H9 (cell line): ENCODE results near the gene OXSR1. TPM values are rescaled to one million over a fixed set of nuclear protein-coding genes. Genes with fewer than 3 reads are reported as not detected.
A peak's percentile ranks its signal among the peaks of the same experiment; 100 is the strongest.
"Not testable (repeated sequence)": the region's sequence is repeated elsewhere in the genome, so short reads cannot be mapped to it uniquely, and the experiment has no call there.

ENCODE experiments used
- DNase-seq: peaks from one replicate; pipeline ENCODE4 v3.0.0-alpha.2; 2017
- H2AFZ ChIP-seq: one replicate; pipeline ENCODE4 v1.6.1; 2013; ENCODE audit warnings: mild to moderate bottlenecking, low read length, control low read depth, moderate library complexity
- H2AK5ac ChIP-seq: 2 replicates; pipeline ENCODE4 v1.6.1; 2013; ENCODE audit warnings: low read length, control low read depth, mixed read lengths; ENCODE audit not compliant: insufficient read length
- H2BK120ac ChIP-seq: one replicate; pipeline ENCODE4 v1.6.1; 2013; ENCODE audit warnings: low read depth, mild to moderate bottlenecking, low read length, control low read depth, inconsistent platforms; ENCODE audit not compliant: poor library complexity, severe bottlenecking
- H2BK12ac ChIP-seq: 2 replicates; pipeline ENCODE4 v1.6.1; 2013; ENCODE audit warnings: low read length, control low read depth, mixed read lengths, low read depth; ENCODE audit not compliant: insufficient read length
- H2BK15ac ChIP-seq: 2 replicates; pipeline ENCODE4 v1.6.1; 2013; ENCODE audit warnings: low read depth, low read length, control low read depth
- H2BK20ac ChIP-seq: one replicate; pipeline ENCODE4 v1.6.1; 2013; ENCODE audit warnings: low read depth, mild to moderate bottlenecking, low read length, control low read depth, inconsistent platforms; ENCODE audit not compliant: poor library complexity, severe bottlenecking
- H2BK5ac ChIP-seq: 2 replicates; pipeline ENCODE4 v1.6.1; 2013; ENCODE audit warnings: low read length, control low read depth, mixed read lengths; ENCODE audit not compliant: insufficient read length
- H3K14ac ChIP-seq: 2 replicates; pipeline ENCODE4 v1.6.1; 2013; ENCODE audit warnings: low read length, control low read depth; ENCODE audit not compliant: insufficient read depth
- H3K18ac ChIP-seq: 2 replicates; pipeline ENCODE4 v1.6.1; 2013; ENCODE audit warnings: low read depth, mild to moderate bottlenecking, mixed read lengths, low read length, control low read depth; ENCODE audit not compliant: insufficient read length
- H3K23ac ChIP-seq: 2 replicates; pipeline ENCODE4 v1.6.1; 2013; ENCODE audit warnings: low read length, control low read depth, mixed read lengths, low read depth; ENCODE audit not compliant: insufficient read length
- H3K23me2 ChIP-seq: 2 replicates; pipeline ENCODE4 v1.6.1; 2013; ENCODE audit warnings: low read depth, mild to moderate bottlenecking, mixed read lengths, low read length, control low read depth; ENCODE audit not compliant: insufficient read length, poor library complexity, severe bottlenecking
- H3K27ac ChIP-seq: 2 replicates; pipeline ENCODE4 v1.5.1; 2013; ENCODE audit warnings: low read length, control low read depth, mixed read lengths, low read depth; ENCODE audit not compliant: insufficient read length
- H3K27me3 ChIP-seq: 2 replicates; pipeline ENCODE4 v1.6.1; 2013; ENCODE audit warnings: low read length, control low read depth, inconsistent platforms; ENCODE audit not compliant: insufficient read depth
- H3K4ac ChIP-seq: 2 replicates; pipeline ENCODE4 v1.6.1; 2013; ENCODE audit warnings: low read depth, mild to moderate bottlenecking, control low read depth, inconsistent platforms, low read length, moderate library complexity
- H3K4me1 ChIP-seq: 2 replicates; pipeline ENCODE4 v1.6.1; 2013; ENCODE audit warnings: low read length, control low read depth, inconsistent platforms; ENCODE audit not compliant: insufficient read depth
- H3K4me2 ChIP-seq: 2 replicates; pipeline ENCODE4 v1.6.1; 2013; ENCODE audit warnings: low read length, control low read depth, mixed read lengths; ENCODE audit not compliant: insufficient read length, insufficient read depth
- H3K56ac ChIP-seq: 2 replicates; pipeline ENCODE4 v1.6.1; 2013; ENCODE audit warnings: low read depth, mild to moderate bottlenecking, mixed read lengths, low read length, control low read depth; ENCODE audit not compliant: insufficient read length
- H3K79me1 ChIP-seq: 2 replicates; pipeline ENCODE4 v1.6.1; 2013; ENCODE audit warnings: low read depth, mild to moderate bottlenecking, moderate library complexity, low read length, control low read depth, inconsistent platforms; ENCODE audit not compliant: insufficient read depth, poor library complexity, severe bottlenecking
- H3K79me2 ChIP-seq: 2 replicates; pipeline ENCODE4 v1.6.1; 2013; ENCODE audit warnings: low read length, control low read depth, inconsistent platforms; ENCODE audit not compliant: insufficient read depth
- H3K9ac ChIP-seq: 2 replicates; pipeline ENCODE4 v1.6.1; 2013; ENCODE audit warnings: low read length, control low read depth, mixed read lengths; ENCODE audit not compliant: insufficient read length; ENCODE audit errors: extremely low read depth
- H3K9me3 ChIP-seq: one replicate; pipeline ENCODE4 v1.6.1; 2013; ENCODE audit warnings: low read depth, low read length, inconsistent platforms; ENCODE audit not compliant: control insufficient read depth
- H3T11ph ChIP-seq: one replicate; pipeline ENCODE4 v1.6.1; 2013; ENCODE audit warnings: mild to moderate bottlenecking, low read length, control low read depth, inconsistent platforms
- H4K20me1 ChIP-seq: one replicate; pipeline ENCODE4 v1.6.1; 2013; ENCODE audit not compliant: control insufficient read depth, insufficient read length, insufficient read depth
- H4K5ac ChIP-seq: 2 replicates; pipeline ENCODE4 v1.6.1; 2013; ENCODE audit warnings: low read depth, mild to moderate bottlenecking, mixed read lengths, low read length, control low read depth; ENCODE audit not compliant: insufficient read length
- H4K8ac ChIP-seq: replicated peaks from 2 replicates; pipeline ENCODE4 v1.6.1; 2013; ENCODE audit warnings: low read length, control low read depth, mixed read lengths, low read depth; ENCODE audit not compliant: insufficient read length
- H4K91ac ChIP-seq: 2 replicates; pipeline ENCODE4 v1.6.1; 2013; ENCODE audit warnings: low read depth, mild to moderate bottlenecking, moderate library complexity, mixed read lengths, low read length, control low read depth; ENCODE audit not compliant: insufficient read length
- H3K27ac Mint-ChIP-seq, 3 experiments: 2 replicates in 2 of 3; 3 replicates in 1 of 3; pipeline ENCODE4 v1.8.0; 2020 to 2021; ENCODE audit warnings: mixed read lengths in 3 of 3, mild to moderate bottlenecking in 1 of 3, moderate library complexity in 1 of 3
- H3K27me3 Mint-ChIP-seq: 2 replicates; pipeline ENCODE4 v1.8.0; 2021; ENCODE audit warnings: low read depth, mild to moderate bottlenecking, moderate library complexity, mixed read lengths
- H3K36me3 Mint-ChIP-seq, 3 experiments: 2 replicates in 2 of 3; 3 replicates in 1 of 3; pipeline ENCODE4 v1.8.0; 2020 to 2021; ENCODE audit warnings: low read depth in 3 of 3, mixed read lengths in 3 of 3; ENCODE audit not compliant: insufficient read depth in 1 of 3
- H3K4me1 Mint-ChIP-seq, 2 experiments: 2 replicates each; pipeline ENCODE4 v1.8.0; 2020; ENCODE audit warnings: mixed read lengths in 2 of 2
- H3K4me3 Mint-ChIP-seq, 2 experiments: 2 replicates in 1 of 2; 3 replicates in 1 of 2; pipeline ENCODE4 v1.8.0; 2020 to 2021; ENCODE audit warnings: mild to moderate bottlenecking in 2 of 2, mixed read lengths in 2 of 2, moderate library complexity in 1 of 2
- H3K9me3 Mint-ChIP-seq, 2 experiments: 2 replicates in 1 of 2; 3 replicates in 1 of 2; pipeline ENCODE4 v1.8.0; 2020; ENCODE audit warnings: mild to moderate bottlenecking in 2 of 2, mixed read lengths in 2 of 2, moderate library complexity in 1 of 2
- WGBS: extraction: QIAGEN DNeasy Blood & Tissue Kit; methylation state at CpG from one replicate; pipeline ENCODE4 v1.1.7; 2013; ENCODE audit warnings: missing lambda C conversion rate, low lambda C conversion rate, mixed read lengths; ENCODE audit not compliant: insufficient read length; ENCODE audit errors: extremely low coverage; 5-methylcytosine and 5-hydroxymethylcytosine counted together
- total RNA-seq: library from RNA; stranded (reverse); gene quantifications from 2 replicates; pipeline ENCODE4 v1.2.1, GENCODE V29; 2021

Gene OXSR1
- total RNA-seq, 1 experiment from 2014 or later, result 54.1 TPM

DNA sequence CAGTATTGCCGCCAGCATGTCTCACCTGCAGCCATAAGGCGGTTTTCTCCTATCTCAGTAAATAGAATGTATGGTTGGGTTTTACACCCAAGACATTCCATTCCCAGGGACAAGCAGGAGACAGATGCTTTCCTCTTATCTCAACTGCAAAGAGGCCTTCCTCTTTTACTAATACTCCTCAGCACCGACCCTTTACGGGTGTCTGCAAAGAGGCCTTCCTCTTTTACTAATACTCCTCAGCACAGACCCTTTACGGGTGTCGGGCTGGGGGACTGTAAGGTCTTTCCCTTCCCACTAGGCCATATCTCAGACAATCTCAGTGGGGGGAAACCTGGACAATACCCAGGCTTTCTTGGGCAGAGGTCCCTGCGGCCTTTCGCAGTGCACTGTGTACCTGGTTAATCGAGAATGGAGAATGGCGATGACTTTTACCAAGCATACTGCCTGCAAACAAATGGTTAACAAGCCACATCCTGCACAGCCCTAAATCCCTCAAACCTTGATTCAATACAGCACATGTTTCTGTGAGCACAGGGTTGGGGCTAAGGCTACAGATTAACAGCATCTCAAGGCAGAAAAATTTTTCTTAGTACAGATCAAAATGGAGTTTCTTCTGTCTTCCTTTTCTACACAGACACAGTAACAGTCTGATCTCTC is 29.6 kb upstream of the OXSR1 start:
- not testable (repeated sequence) for H2AK5ac ChIP-seq, H4K20me1 ChIP-seq, H3K27me3 ChIP-seq, H3K4ac ChIP-seq, H2BK15ac ChIP-seq, DNase-seq, H3K79me1 ChIP-seq, H4K8ac ChIP-seq, H2BK5ac ChIP-seq, H3K4me1 ChIP-seq, H3K23ac ChIP-seq, H3T11ph ChIP-seq, H4K91ac ChIP-seq, H3K56ac ChIP-seq, H4K5ac ChIP-seq, H3K27me3 Mint-ChIP-seq, H3K14ac ChIP-seq, H2BK20ac ChIP-seq, H3K18ac ChIP-seq, H3K79me2 ChIP-seq, H2BK12ac ChIP-seq, H3K9me3 Mint-ChIP-seq, H2AFZ ChIP-seq, H2BK120ac ChIP-seq, H3K9me3 ChIP-seq, H3K27ac ChIP-seq
- Mint-ChIP-seq H3K4me3 (peak overlapping the region; percentile 91 to 92), H3K36me3 (peaks cover 18 to 47% (median 25%) of the 10 kb centered on the region in 3 experiments), H3K27ac (peak overlapping the region in 2 of 3 experiments; percentile 13 to 24; a peak in 2 of 7 replicates), H3K4me1 (peaks cover 40 to 44% of the 10 kb centered on the region in 2 experiments)
- H3K4me2 ChIP-seq, result peak overlapping the region; percentile 77
- H3K23me2 ChIP-seq, result peaks cover 18% of the 10 kb centered on the region
- peak overlapping the region; percentile 80 for H3K9ac ChIP-seq
- WGBS, result no CpG with 5 or more reads among the region's 10 CpGs
